Measurements from ENCODE around the gene AASS. TPM values are rescaled to one million over a fixed set of nuclear protein-coding genes. Genes with fewer than 3 reads are reported as not detected.

Gene AASS
- total and polyA plus RNA-seq, 10 of the 15 experiments (the other 5 are each of a cell fraction or from before 2014, with no cell fraction given), result 0.09 to 8.0 (median 0.39) TPM

DNA sequence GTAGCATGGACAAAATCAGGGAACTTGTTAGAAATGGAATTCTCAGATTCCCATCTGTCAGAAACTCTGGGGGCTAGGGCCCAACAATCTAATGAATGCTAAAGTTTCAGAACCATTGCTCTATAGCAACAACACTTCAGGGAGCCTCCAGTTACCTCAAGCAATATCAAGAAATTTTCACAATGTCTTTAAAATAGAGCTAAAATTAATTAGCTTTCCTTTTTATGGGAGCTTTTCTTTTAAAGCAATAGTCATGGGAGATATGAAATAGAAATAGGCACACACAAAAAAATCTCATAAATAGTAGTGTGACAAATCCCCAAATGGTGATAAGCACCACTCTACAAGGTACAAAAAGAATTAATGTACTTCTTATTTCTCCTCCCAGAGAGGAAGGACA lies 80.9 kb downstream of the AASS start:
- Histone ChIP-seq H3K79me2 (ENCODE audit: control insufficient read depth, insufficient read depth, low read length) (no peaks in the 10 kb centered on the region), H3K27ac (ENCODE audit: control insufficient read depth, insufficient read depth) (no peak overlapping the region), H3K4me3 (no peak overlapping the region), H3K27me3 (replicated peaks in 1 of 2; ENCODE audit: control insufficient read depth in 2 of 2, insufficient read depth in 2 of 2, low read length in 1 of 2) (no peaks in the 10 kb centered on the region), H3K4me1 (ENCODE audit: control insufficient read depth, insufficient read depth, low read length) (no peaks in the 10 kb centered on the region), H4K20me1 (ENCODE audit: control insufficient read depth, insufficient read depth) (no peaks in the 10 kb centered on the region), H3K36me3 (ENCODE audit: control insufficient read depth in 2 of 2, insufficient read depth in 2 of 2, low read length in 1 of 2) (no peaks in the 10 kb centered on the region), H3K9me3 (replicated peaks; ENCODE audit: control insufficient read depth, insufficient read depth, low read length) (no peaks in the 10 kb centered on the region), H2AFZ (ENCODE audit: control insufficient read depth, low read depth, low read length) (no peak overlapping the region), H3K9ac (ENCODE audit: control insufficient read depth, insufficient read depth, low read length) (no peak overlapping the region), H3K4me2 (ENCODE audit: control insufficient read depth, insufficient read depth) (no peak overlapping the region)
- POLR2A ChIA-PET, result no interaction called here
- no TSS peak for BruUV-seq (replicated peaks)
- intact Hi-C loops (cut with micrococcal nuclease; ENCODE audit: unreplicated experiment), result no loop called here
- no peak for TF ChIP-seq JUNB (IDR thresholded peaks at IDR 0.05)
- no peak for TF ChIP-seq STAT1 (conservative IDR thresholded peaks at IDR 0.05)
- no peak for TF ChIP-seq EP300 (IDR thresholded peaks at IDR 0.05; ENCODE audit: borderline replicate concordance in 1 of 2, control insufficient read depth in 1 of 2, low read depth in 2 of 2, low read length in 2 of 2)
- no peak for TF ChIP-seq KDM1A (IDR thresholded peaks at IDR 0.05; ENCODE audit: borderline replicate concordance)
- no peak for TF ChIP-seq PRDM15 (CRISPR knock-in tag; IDR thresholded peaks at IDR 0.05)
- CTCF ChIA-PET, result interaction anchor here (0.9 kb wide), 1 partner anchor 69 kb away, joined by 3 read pairs; no protein-coding TSS in a partner anchor
- ATAC-seq, result no peak
- DNase-seq (ENCODE audit: low read depth, low spot score), result no peak
- in situ Hi-C loops (cut with MboI), result no loop called here
- RAD21 ChIA-PET (ENCODE audit: unreplicated experiment), result no interaction called here
- SMC1A ChIA-PET (ENCODE audit: uncharacterized antibody, unreplicated experiment), result no interaction called here
- FAIRE-seq, result no peak

Data from GM12878 (cell line).